ENCODE data around the gene CDSN.

CDSN gene

DNA sequence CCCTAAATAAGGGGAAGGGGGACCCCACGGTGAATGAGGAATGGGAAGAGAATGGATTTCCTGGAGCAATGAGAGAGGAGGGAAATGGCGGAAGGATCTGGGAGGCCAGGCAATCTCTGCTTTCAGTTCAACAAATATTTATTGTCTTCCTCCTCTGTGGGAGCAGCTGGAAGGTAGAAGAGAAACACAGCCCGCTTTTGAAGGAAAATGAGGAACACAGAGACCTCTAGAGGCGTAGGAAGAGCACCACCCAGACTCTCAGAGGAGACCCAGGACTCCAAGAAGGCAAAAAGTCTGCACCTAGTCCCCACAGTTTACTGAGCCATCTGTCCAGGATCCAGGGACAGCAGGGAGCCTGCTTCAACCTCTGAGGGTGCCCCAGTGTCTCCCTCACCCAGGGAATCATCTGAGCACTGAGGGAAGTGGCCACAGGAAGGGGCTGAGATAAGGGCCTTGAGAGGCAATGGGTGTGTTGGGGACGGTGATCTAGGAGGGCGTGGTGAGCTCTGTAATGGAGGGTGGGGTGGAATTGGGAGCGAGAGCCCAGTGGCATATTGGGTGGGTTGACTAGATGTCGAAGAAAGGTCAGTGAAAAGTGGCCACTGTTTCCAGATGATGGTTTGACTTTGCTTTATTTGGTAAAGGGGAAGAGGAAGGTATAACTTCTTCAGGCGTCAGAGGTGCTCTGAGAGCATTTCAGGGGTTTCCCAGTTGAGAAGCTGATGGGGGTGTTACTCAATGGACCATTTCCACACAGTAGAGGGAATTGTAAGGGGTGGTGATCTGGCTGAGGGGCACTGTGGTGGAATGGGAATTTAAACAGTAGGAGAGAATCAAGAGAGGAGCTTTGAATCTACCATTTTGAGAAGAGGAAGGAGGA lies 5.0 kb downstream of the CDSN start:
- peak; percentile 53 for DNase-seq

- peak; percentile 70 for DNase-seq
These were observed 5.7 kb downstream of the CDSN start, which contains the start of gene PSORS1C1 for GRCh38 chr6:31114541-31114878. Gene PSORS1C1 (plus strand): TSS chr6:31114800. CDS start chr6:31129633, 14,833 bp downstream.

DNA sequence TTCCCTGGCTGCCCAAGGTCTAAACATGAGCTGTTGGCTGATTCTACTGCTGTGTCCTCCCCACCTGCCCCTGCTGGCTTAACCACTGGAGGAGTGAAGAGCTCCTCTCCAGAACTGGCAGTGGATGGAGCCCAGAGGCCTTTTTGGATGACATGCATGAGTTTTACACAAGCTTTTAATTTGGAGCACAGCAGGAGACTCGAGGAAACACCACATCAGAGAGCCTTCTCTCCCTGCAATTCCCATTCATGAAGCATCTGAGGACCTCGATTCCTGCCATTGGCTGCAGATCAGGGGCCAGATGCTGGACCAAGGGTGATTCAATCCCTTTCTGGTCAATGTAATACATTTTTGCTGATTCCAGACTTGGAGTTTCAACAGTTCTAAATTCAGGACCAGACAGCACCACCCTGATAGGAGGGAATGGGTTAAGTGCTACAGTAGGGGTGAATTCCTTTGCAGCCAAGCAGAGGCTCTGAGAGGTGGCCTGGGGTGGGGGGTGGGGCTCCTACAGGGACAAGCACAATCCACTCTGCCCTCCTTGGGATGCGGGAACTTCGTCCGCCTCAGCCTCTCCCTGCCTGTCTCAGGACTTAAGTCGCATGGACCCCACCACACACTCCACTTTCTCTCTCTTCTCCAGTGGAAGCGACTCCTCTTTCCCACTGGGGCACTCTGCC lies 6.2 kb downstream of the CDSN start:
- no peak for DNase-seq

DNA sequence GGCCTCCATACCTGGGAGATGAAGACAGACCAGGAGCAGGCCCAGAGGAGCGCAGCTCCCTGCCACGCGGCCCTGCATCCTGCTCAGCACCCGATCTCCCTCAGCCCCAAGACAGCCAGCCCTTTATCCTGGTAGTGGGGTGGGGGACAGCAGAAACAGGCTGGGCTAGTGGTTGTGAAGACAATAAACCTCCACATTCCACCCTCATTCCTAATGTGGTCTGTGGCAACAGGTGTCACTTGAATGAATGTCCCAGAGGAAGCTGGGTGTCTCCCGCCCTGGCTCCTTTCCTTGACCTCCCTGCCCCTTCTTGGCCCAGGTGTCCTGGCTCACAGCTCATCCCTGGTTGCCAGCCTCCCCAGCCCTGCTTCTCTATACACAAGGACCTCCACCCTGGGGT lies 7.8 kb downstream of the CDSN start, which contains the start of gene C6orf15:
C6orf15 (minus strand) TSS at position 98 of the 400 bp plus-strand sequence; CDS start at position 78, 20 bp downstream.
- DNase-seq, result no peak

GRCh38 chr6:31111712-31112111 lies 8.5 kb downstream of the CDSN start:
- no peak for DNase-seq

DNA sequence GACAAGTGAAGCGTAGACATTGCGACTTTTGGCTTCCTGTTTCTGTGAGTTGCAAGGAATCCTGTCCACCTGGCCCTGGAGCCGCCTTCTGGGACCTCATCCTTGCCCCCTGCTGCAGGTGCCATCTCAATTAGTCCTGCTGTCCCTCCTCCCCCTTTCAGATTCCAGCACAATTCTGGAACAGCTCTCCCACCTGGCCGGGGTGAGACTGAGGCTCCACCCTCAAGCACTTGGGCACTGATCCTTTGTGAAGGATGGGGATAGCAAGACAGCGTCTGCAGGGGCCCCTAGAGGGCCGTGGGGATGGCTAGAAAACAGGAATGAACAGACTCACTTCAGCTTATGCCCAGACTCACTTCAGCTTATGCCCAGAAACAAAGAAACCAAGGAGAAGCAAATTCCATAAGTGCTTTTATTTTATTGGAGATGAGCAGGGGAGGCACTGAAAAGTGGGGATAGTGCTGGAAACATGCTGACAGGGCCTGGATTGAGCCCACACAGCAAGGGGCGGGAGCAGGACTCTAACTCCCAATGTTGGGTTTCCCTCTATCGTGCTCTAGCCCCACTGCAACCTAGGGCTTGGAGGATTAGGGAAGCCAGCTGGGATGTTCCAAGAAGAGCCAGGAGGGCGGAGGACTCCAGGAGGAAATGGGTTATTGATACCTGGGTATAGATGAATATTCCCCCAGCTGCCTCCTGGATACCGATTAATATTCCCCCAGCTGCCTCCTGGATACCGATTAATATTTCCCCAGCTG lies 9.2 kb downstream of the CDSN start:
- DNase-seq, result no peak

DNA sequence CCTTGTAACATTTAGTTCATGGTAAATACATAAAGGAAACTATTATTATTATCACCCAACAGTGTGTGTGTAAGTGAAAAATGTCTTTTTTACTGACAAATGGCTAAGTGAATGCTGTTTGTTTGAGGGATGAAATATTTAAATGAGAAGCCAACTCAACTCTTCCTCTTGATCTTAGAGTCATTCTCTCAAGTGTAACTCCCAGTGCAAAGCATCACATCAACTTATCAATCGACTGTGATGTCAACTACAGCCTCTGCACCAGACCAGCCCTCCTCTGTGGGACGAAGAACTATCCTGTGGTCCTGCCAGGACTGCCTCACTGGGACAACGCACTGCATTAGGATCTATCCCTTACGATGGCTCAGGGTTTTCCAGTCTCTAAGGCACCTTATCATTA lies 13.2 kb downstream of the CDSN start:
- DNase-seq, result no peak

DNA sequence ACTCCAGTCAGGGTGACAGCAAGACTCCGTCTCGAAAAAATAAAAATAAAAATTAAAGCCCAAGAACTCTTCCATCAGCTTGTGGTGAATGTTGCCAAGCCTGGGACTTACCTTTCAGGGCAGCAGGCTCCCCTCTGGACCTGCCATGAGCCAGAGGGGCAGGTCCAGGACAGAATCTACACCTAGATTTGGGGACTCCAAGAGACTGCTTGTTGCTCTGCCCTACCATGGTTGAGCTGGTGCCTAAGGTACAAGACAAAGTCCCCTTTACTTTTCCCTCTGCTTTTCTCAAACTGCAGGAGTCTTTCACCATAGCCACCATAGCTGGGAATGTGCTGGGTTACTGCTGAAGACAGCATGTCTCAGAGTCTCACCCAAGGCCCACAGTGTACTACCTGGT lies 17.1 kb downstream of the CDSN start:
- no peak for DNase-seq

GRCh38 chr6:31098449-31098938 lies 21.8 kb downstream of the CDSN start:
- DNase-seq, result no peak

DNA sequence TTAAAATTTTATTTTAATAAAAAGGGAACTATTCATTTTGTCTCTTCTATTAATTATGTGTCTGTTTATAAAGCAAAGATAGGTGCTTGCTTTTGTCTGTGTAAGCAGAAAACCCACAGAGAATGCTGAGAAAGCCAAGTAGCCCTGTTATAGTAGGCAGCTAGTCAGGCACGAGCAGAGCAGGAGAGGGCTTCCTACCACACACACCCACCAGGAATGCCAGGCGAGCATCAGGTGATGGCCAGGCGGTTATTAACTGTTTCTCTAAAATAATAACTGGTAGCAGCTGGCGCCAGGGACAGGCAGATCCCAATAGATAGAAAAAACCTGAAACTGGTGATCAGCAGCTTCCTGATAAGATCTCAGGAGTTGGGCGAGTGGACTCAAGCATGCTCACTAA lies 23.6 kb downstream of the CDSN start:
- DNase-seq, result no peak

GRCh38 chr6:31096215-31096614 lies 24.0 kb downstream of the CDSN start:
- no peak for DNase-seq

GRCh38 chr6:31094389-31094881 lies 25.8 kb downstream of the CDSN start:
- no peak for DNase-seq

GRCh38 chr6:31092769-31093505 lies 27.3 kb downstream of the CDSN start:
- DNase-seq, result no peak

- no peak for DNase-seq
These were observed 28.0 kb downstream of the CDSN start for GRCh38 chr6:31092238-31092637.

- no peak for DNase-seq
These were observed 28.6 kb downstream of the CDSN start for GRCh38 chr6:31091680-31092079.

GRCh38 chr6:31090973-31091364 lies 29.3 kb downstream of the CDSN start:
- no peak for DNase-seq

GRCh38 chr6:31090275-31090972 lies 29.8 kb downstream of the CDSN start:
- no peak for DNase-seq

GRCh38 chr6:31087494-31088089 lies 32.7 kb downstream of the CDSN start:
- peak; percentile 68 for DNase-seq

GRCh38 chr6:31086788-31087440 lies 33.3 kb downstream of the CDSN start:
- no peak for DNase-seq

DNA sequence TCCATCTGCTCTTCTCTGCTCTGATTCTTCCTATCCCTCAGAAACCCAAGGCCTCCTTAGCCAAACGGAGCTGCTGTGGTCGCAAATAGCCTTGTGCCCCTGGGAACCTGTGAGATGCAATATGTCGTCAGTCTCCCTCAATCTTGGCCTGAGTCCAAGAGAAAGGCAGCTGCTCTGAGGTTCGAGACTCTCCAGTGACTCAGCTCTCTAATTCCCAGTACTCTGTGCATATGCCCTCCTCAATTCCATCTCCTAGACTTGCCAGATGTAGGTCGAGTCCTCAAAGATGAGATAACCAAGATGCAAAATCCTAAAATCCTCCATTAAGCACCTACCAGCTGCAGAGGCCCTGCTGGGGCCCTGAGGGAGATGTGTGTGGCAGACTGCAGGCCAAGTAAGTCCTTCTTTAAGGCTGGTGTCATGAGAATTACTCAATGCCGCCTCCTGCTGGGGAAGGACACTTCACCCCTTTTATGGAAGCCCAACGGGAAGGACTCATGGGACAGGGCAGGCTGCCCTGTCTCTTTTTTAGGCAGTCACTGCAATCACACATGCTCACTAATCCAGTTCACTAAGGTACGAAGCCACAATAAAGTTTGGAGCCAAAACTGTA lies 36.4 kb downstream of the CDSN start:
- no peak for DNase-seq
